ENCODE measurements around the gene PIK3CG.

DNA sequence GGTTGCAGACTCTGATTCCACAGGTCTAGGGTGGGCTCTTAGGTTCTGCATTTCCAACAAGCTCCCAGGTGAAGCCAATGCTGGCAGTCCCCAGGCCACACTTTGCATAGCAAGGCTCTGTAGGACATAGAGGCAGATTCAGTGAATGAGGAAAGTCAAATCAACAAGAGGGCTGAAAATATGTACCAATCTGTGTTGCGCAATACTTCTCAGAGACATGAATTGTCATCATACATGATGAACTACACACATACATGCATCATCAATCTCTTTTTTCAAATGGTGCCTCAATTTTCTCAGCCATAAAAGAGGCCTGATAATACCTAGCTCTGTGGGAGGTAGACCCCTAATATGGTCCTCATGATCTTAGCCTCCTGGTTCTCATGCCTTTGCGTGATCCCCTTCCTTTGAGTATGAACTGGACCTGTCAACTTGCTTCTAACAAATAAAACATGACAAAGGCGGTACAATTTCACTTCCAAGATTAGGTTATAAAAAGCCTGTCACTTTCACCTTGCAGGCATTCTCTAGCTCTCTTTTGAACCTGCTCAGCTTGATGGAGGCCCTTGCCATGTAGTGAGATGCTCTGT is 49.0 kb downstream of the PIK3CG start:
- TF ChIP-seq POLR2A (IDR thresholded peaks at IDR 0.05) (no peak), EP300 (IDR thresholded peaks at IDR 0.05) (no peak), POLR2AphosphoS5 (IDR thresholded peaks at IDR 0.05) (no peak)
- TF ChIP-seq, protein P1, sequence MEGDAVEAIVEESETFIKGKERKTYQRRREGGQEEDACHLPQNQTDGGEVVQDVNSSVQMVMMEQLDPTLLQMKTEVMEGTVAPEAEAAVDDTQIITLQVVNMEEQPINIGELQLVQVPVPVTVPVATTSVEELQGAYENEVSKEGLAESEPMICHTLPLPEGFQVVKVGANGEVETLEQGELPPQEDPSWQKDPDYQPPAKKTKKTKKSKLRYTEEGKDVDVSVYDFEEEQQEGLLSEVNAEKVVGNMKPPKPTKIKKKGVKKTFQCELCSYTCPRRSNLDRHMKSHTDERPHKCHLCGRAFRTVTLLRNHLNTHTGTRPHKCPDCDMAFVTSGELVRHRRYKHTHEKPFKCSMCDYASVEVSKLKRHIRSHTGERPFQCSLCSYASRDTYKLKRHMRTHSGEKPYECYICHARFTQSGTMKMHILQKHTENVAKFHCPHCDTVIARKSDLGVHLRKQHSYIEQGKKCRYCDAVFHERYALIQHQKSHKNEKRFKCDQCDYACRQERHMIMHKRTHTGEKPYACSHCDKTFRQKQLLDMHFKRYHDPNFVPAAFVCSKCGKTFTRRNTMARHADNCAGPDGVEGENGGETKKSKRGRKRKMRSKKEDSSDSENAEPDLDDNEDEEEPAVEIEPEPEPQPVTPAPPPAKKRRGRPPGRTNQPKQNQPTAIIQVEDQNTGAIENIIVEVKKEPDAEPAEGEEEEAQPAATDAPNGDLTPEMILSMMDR (IDR thresholded peaks at IDR 0.05): no peak

All from stomach (tissue), 4 donors.